CD14-positive monocyte (primary cell): ENCODE data around the gene NFKBIE. TPM values are rescaled to one million over a fixed set of nuclear protein-coding genes. Genes with fewer than 3 reads are reported as not detected.
A peak's percentile ranks its signal among the peaks of the same experiment; 100 is the strongest.

Experiments
- DNase-seq, 3 donors: peaks; one replicate each; pipeline ENCODE4 v3.0.0-alpha.2; 2011 to 2022
- H2AFZ ChIP-seq: 2 replicates; pipeline ENCODE4 v1.6.0; 2012; ENCODE audit warnings: mild to moderate bottlenecking, low read depth, low read length, inconsistent platforms; ENCODE audit not compliant: insufficient read depth, poor library complexity, severe bottlenecking
- H3K27ac ChIP-seq, 2 donors: 1 replicate in 1 of 2; 2 replicates in 1 of 2; pipeline ENCODE4 v1.5.1; 2012 to 2013; ENCODE audit warnings: low read length in 2 of 2, control low read depth in 1 of 2, inconsistent platforms in 1 of 2, low read depth in 1 of 2, mild to moderate bottlenecking in 1 of 2
- H3K27me3 ChIP-seq, 2 donors: one replicate each; pipeline versions ENCODE4 v1.6.0 to v1.6.1; 2011 to 2013; ENCODE audit warnings: low read length in 2 of 2; ENCODE audit not compliant: control insufficient read depth in 2 of 2, insufficient read depth in 2 of 2
- H3K36me3 ChIP-seq, 2 donors: replicated peaks in 1 of 2; 1 replicate in 1 of 2; 2 replicates in 1 of 2; pipeline versions ENCODE4 v1.5.1 to v1.6.1; 2012 to 2013; ENCODE audit warnings: low read length in 2 of 2, control low read depth in 1 of 2, inconsistent platforms in 1 of 2, mild to moderate bottlenecking in 1 of 2; ENCODE audit not compliant: insufficient read depth in 2 of 2, control insufficient read depth in 1 of 2
- H3K4me1 ChIP-seq, 2 donors: 1 replicate in 1 of 2; 2 replicates in 1 of 2; pipeline versions ENCODE4 v1.5.1 to v1.6.1; 2012 to 2013; ENCODE audit warnings: low read length in 2 of 2, control low read depth in 1 of 2, inconsistent platforms in 1 of 2, mild to moderate bottlenecking in 1 of 2, moderate library complexity in 1 of 2; ENCODE audit not compliant: insufficient read depth in 2 of 2, control insufficient read depth in 1 of 2
- H3K4me2 ChIP-seq: replicated peaks from 2 replicates; pipeline ENCODE3; 2012; ENCODE audit warnings: low read length, moderate library complexity, mild to moderate bottlenecking; ENCODE audit not compliant: poor library complexity, severe bottlenecking; ENCODE audit errors: extremely low read depth
- H3K4me3 ChIP-seq, 3 experiments: fragments of 200-600 bp in 1 of 3; sonication (generic) in 1 of 3; replicated peaks in 1 of 3; 1 replicate in 2 of 3; 2 replicates in 1 of 3; pipeline ENCODE4 v1.5.1; 2011 to 2013; ENCODE audit warnings: low read length in 3 of 3, mild to moderate bottlenecking in 3 of 3, control low read depth in 2 of 3, low read depth in 2 of 3, inconsistent platforms in 1 of 3, moderate library complexity in 1 of 3
- H3K79me2 ChIP-seq: 2 replicates; pipeline ENCODE4 v1.6.0; 2012; ENCODE audit warnings: mild to moderate bottlenecking, control low read depth, inconsistent platforms, low read length, moderate library complexity; ENCODE audit not compliant: insufficient read depth
- H3K9ac ChIP-seq: 2 replicates; pipeline ENCODE4 v1.6.0; 2017; ENCODE audit warnings: low read length, mild to moderate bottlenecking; ENCODE audit not compliant: insufficient read depth, poor library complexity, severe bottlenecking
- H3K9me3 ChIP-seq, 2 donors: replicated peaks in 1 of 2; 1 replicate in 1 of 2; 2 replicates in 1 of 2; pipeline versions ENCODE4 v1.5.1 to v1.6.1; 2012 to 2013; ENCODE audit warnings: low read length in 2 of 2, control low read depth in 1 of 2; ENCODE audit not compliant: control insufficient read depth in 1 of 2, insufficient read depth in 1 of 2
- H4K20me1 ChIP-seq: 2 replicates; pipeline ENCODE4 v1.6.0; 2012; ENCODE audit warnings: mild to moderate bottlenecking, low read length, control low read depth, moderate library complexity; ENCODE audit not compliant: insufficient read depth
- H3K27ac Mint-ChIP-seq, 7 donors: one replicate each; pipeline ENCODE4 v1.8.0; 2020; ENCODE audit warnings: mild to moderate bottlenecking in 7 of 7, mixed read lengths in 7 of 7, moderate library complexity in 6 of 7, inconsistent platforms in 2 of 7
- H3K27me3 Mint-ChIP-seq, 3 donors: one replicate each; pipeline ENCODE4 v1.8.0; 2021 to 2022; ENCODE audit warnings: low read depth in 3 of 3, mild to moderate bottlenecking in 3 of 3, mixed read lengths in 3 of 3, moderate library complexity in 3 of 3, inconsistent platforms in 1 of 3
- H3K36me3 Mint-ChIP-seq, 2 donors: one replicate each; pipeline ENCODE4 v1.8.0; 2020; ENCODE audit warnings: mixed read lengths in 2 of 2, inconsistent platforms in 1 of 2, mild to moderate bottlenecking in 1 of 2
- H3K4me1 Mint-ChIP-seq: one replicate; pipeline ENCODE4 v1.8.0; 2020; ENCODE audit warnings: mild to moderate bottlenecking, mixed read lengths
- H3K4me3 Mint-ChIP-seq, 2 donors: one replicate each; pipeline ENCODE4 v1.8.0; 2020; ENCODE audit warnings: mild to moderate bottlenecking in 2 of 2, mixed read lengths in 2 of 2, moderate library complexity in 1 of 2
- H3K9me3 Mint-ChIP-seq, 7 donors: one replicate each; pipeline ENCODE4 v1.8.0; 2020 to 2022; ENCODE audit warnings: mixed read lengths in 7 of 7, mild to moderate bottlenecking in 6 of 7, moderate library complexity in 6 of 7, inconsistent platforms in 2 of 7
- CTCF ChIP-seq: fragments of 200-600 bp; IDR thresholded peaks from one replicate; pipeline ENCODE4 v1.8.0; 2022; ENCODE audit warnings: antibody characterized with exemption, mild to moderate bottlenecking
- WGBS: methylation state at CpG from one replicate; pipeline ENCODE4 v1.1.5; 2013; ENCODE audit warnings: missing lambda C conversion rate; ENCODE audit not compliant: insufficient coverage; 5-methylcytosine and 5-hydroxymethylcytosine counted together
- intact Hi-C, 2 donors: fragments of 100-400 bp; cut with micrococcal nuclease; formaldehyde crosslinking; loops; one replicate each; pipeline versions ENCODE4 v1.15.0 to v1.15.1; 2023
- polyA plus RNA-seq, 3 donors: library from polyadenylated mRNA; depleted of rRNA in 1 of 3; unstranded in 2 of 3; stranded (reverse) in 1 of 3; fragments of 300-500 nt in 2 of 3; fragments of >200 nt in 1 of 3; fragmentation: Illumina TruSeq in 2 of 3; gene quantifications; 1 replicate in 2 of 3; 2 replicates in 1 of 3; pipeline ENCODE4 v1.2.3, GENCODE V29; 2012 to 2021

Gene NFKBIE
- polyA plus RNA-seq, 3 donors: 19.9 to 108 (median 23.2) TPM

- Histone ChIP-seq H3K27me3 (peaks cover 0 to 15% of the 10 kb centered on the region in 2 donors), H3K4me1 (peaks cover 9% of the 10 kb centered on the region in 2 donors), H3K9ac (no peak overlapping the region), H3K36me3 (no peaks in the 10 kb centered on the region), H3K4me2 (no peak overlapping the region), H2AFZ (no peak overlapping the region), H4K20me1 (no peaks in the 10 kb centered on the region), H3K9me3 (no peaks in the 10 kb centered on the region), H3K27ac (no peak overlapping the region), H3K4me3 (no peak overlapping the region), H3K79me2 (no peaks in the 10 kb centered on the region)
- no peak for DNase-seq
- Mint-ChIP-seq H3K4me3 (peak overlapping the region in 1 of 2 donors; percentile 27), H3K27ac (no peak overlapping the region), H3K27me3 (peaks cover 19 to 49% (median 35%) of the 10 kb centered on the region in 3 donors), H3K4me1 (peaks cover 13% of the 10 kb centered on the region), H3K36me3 (no peaks in the 10 kb centered on the region), H3K9me3 (peaks cover 0 to 2% (median 0%) of the 10 kb centered on the region in 7 donors)
- intact Hi-C loops: no loop called here
- no CpG with 5 or more reads among the region's 2 CpGs for WGBS
- TF ChIP-seq CTCF: no peak
These were observed 21.4 kb upstream of the NFKBIE start for GRCh38 chr6:44286747-44287146.

GRCh38 chr6:44286285-44286565 is 20.9 kb upstream of the NFKBIE start:
- Histone ChIP-seq H3K4me2 (no peak overlapping the region), H3K9ac (no peak overlapping the region), H3K27ac (no peak overlapping the region), H3K9me3 (no peaks in the 10 kb centered on the region), H3K36me3 (no peaks in the 10 kb centered on the region), H3K4me3 (no peak overlapping the region), H2AFZ (no peak overlapping the region), H3K79me2 (no peaks in the 10 kb centered on the region), H4K20me1 (no peaks in the 10 kb centered on the region), H3K4me1 (peaks cover 9% of the 10 kb centered on the region in 2 donors), H3K27me3 (peaks cover 0 to 13% of the 10 kb centered on the region in 2 donors)
- no peak overlapping the region for H3K27ac Mint-ChIP-seq
- 92% methylated on average over 11 of the region's 12 CpGs for WGBS
- H3K36me3 Mint-ChIP-seq: no peaks in the 10 kb centered on the region
- H3K27me3 Mint-ChIP-seq: peaks cover 19 to 44% (median 30%) of the 10 kb centered on the region in 3 donors
- peaks cover 0 to 2% (median 0%) of the 10 kb centered on the region in 7 donors for H3K9me3 Mint-ChIP-seq
- intact Hi-C loops: no loop called here
- no peak for DNase-seq
- TF ChIP-seq CTCF: no peak
- H3K4me3 Mint-ChIP-seq: peak overlapping the region in 1 of 2 donors; percentile 6
- H3K4me1 Mint-ChIP-seq: peaks cover 13% of the 10 kb centered on the region
